Non-pigmented ciliary epithelial cell (primary cell): Measurements from ENCODE around the gene RBM7.
A peak's percentile ranks its signal among the peaks of the same experiment; 100 is the strongest.

Experiments
- DNase-seq: peaks from one replicate; pipeline ENCODE4 v3.0.0-alpha.2; 2010; ENCODE audit warnings: low read depth

Gene RBM7

DNA sequence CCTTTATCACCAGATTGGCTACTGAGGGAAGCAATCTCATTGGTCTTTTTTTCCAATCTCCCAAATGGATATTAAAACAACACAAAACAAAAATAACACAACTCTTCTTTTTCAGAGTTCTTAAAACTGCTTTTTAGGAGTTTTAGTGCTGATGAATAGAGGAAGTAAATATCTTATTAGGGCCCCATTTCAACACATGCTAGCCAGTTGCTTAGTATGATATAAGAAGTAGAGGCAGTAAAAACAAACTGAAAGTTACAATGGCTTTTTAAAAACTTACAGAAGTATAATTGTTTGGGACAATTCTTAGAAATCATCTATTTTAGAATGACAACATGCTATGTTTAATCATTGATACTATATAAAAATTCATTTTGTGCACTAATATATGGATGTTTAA is 3.5 kb upstream of the RBM7 start:
- DNase-seq: no peak

DNA sequence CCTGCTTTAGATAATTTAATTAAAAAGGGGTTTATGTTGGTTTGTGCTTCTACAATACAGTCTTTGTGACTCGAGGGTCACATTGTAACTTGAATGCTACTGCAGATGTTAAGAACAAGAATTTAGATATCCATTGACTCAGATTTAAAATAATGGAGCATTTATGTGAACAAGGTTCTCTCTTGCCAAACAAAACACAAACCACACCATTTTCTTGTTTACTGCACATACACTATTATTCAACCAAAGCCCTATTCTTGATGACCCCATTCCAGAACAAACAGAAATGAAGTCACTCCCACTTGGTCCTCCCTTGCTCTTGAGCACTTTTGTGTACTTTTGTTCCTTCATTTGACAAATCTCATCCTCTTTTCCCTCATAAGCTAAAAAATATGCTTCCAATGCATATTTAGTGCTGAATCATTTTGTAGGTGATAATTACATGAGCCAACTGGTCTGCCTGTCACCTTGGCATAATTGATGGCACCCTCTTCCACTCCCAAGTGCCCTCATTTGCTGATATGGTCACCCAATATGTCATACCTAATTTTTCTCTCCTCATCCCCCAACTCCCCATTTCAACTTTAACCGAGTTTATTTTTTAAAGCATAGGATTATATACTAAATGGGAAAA is 3.0 kb upstream of the RBM7 start:
- no peak for DNase-seq

DNA sequence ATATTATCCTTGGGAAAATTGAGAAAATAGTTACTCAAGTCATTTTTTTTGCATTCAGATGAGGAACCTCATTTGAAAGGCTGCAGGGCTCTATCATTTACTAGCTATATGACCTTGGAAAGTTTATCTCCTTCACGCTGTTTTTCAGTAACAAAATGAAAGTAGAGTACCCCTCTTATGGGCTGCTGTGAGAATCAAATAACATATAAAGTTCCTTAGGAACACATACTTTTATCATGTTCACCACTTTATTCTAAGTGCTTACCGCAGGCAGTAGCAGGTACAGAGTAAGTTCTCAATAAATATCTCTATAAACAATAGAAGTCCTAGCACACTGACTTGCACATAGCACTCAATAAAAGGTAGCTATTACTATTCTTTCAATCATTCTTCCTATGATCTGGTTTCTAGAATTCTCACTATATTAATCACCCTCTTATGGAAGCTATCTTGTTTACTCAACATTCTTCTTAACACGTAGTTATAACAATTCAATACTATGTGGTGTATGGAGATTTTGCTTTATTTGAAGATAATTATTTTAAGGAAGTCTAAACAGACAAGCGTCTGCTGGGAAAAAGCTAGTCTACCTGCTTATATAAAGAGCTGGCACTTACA is 2.1 kb upstream of the RBM7 start:
- no peak for DNase-seq

DNA sequence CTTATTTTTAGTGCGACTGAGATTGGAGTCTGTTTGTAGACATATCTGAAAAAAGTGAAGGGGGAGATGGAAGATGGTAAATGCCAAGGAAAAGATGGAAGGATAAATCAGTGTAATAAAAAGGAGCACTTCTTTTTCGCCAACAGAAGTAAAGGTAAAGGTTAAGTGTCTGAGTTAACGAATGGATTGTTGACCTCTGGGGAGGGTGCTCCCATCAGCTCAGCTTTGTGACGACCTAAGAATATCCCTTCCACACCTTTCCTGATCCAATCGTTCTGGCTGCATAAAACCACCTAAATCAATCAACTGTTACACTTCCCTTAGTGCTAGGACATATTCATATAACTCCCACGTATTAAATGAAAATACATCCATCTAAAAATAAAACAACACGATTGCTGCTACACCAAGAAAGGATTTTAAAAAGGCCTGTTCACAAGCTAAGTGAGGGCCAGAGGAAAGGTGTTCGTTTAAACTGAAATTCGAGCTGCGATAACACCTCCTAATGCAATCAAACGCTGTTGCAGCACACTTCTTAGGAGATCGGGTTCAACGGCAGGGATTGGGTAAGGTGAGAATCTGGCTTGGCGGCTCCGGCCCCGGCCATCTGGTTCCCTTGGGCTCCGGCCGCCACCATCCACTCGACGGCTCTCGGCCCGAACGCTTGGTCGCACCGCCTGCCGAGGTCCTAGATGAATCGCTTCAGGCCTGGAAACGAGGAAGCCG is 813 bp upstream of the RBM7 start:
- DNase-seq: no peak

DNA sequence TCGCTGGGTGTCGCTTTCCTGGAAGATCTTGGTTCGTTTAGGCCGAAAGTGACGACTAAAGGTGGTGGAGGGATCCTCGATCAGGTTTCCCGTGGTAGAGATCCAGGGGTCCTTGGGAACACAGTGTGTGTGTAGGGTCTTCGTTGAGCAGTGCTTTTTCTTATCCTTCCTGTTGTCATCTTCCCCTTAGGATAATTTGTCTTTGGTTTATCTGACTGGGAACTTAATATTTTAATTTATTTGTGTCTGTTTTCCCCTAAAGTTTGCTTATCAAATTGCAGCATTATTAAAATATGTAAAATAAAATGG is 403 bp downstream of the RBM7 start:
- DNase-seq: no peak

DNA sequence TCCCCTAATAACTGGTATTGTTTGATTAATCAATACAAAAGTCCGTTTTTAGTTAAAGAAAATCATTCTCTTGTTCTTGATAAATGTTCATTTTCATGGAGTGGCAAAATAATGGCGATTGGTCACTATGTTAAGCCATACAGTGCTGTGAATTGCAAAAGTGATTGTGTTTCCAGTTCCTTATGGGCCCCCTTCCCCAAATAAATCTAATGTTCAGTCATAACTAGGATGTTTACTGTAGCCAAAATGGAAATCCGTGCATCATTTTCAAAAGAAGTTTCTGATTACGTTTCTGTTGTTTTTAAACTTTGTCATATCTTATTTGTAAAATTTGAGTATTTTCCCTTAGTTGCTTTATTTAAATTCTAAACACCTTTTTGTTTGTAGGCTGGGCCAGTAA is 845 bp downstream of the RBM7 start:
- no peak for DNase-seq

DNA sequence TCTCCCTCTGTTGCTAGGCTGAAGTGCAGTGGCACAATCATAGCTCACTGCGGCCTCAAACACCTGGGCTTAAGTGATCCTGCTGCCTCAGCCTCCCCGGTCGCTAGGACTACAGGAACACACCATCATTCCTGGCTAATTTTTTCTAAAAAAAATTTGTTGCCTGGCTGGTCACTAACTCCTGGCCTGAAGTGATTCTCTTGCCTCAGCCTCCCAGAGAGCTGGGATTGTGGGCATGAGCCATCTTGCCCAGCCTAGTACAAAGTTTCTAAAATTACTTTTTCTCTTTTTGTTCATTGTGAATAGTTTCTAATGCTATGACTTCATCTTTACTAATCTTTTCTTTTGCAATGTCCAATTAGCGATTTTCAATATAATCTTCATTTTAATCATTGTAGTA is 12.5 kb downstream of the RBM7 start:
- DNase-seq: no peak

DNA sequence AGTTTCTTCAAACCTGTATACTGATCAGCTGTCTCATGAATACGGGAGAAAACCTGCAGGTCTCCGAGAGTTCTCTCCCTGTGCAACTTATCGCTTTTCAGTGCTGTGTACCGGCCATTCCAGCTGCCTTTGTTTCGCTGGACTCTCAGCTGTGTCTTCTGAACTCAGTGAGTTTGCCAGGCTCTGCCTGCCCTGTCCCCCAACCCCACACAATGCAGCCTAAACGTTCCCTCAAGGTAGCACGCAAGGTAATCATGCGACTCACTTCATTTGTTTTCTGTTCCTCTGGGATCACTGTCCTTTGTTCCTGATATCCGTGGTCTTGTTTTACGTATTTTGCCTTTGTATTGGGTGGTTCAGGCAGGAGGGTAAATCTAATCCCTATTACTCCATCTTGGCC is 13.5 kb downstream of the RBM7 start:
- no peak for DNase-seq

DNA sequence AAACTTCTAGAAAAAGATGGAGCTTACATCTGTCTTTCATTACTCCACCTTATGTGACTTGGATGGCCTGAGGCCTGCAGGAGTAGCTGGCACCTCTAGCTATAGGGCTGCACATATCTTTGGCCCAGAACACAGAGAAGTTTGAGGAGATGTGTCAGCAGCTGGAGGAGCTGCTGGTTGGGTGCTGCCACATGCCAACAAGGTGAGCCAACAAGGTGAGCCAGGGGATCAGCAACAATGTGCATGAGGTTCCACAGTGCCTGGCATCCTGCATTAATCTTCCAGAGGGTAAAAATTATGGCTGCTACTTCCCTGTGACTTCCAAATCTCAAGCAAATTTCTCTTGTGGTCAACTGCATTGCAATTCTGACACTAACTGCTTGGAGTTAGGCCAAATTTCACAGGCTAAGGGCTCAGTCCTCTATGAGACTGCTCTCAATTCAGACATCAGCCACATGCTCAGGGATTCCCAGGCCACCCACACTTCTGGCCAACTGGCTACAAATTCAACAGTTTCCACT is 16.0 kb downstream of the RBM7 start:
- DNase-seq: no peak

DNA sequence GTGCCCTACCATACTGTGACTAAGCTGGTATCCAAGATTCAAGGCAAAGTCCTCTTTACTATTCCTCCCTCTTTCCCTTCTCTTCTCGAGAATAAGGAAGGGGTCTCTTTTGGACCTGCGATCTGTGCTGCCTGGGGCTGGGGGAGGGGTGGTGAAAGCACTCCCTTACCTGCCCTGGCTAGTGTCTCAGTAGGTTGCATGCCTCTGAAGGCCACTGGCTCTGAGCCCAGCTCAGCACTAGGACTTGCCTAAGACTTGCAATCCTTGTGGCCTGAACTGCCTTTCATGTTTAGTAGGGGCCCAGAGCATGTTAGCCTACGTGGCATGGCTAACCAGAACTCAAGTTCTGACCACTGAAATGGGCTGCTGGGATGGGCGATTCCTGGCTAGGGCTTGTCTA is 25.8 kb downstream of the RBM7 start:
- DNase-seq: no peak

DNA sequence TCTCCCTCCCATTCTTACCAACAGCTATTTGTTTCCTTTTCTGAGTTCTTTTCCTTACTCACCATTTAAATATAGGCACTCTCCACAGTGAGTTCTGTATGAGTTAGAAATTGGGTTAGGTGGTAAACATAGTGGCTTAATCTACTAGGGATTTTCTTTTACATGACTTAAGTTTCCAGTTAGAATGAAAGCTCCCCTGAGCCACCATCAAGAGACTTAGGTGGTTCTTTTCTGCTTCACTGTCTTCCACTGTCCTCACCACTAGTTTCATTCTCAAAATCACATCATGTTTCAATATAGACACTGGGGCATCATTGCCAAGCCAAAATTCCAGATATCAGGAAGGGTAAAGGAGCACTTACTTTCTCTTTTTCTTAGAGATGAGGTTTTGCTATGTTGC is 29.8 kb downstream of the RBM7 start:
- no peak for DNase-seq

DNA sequence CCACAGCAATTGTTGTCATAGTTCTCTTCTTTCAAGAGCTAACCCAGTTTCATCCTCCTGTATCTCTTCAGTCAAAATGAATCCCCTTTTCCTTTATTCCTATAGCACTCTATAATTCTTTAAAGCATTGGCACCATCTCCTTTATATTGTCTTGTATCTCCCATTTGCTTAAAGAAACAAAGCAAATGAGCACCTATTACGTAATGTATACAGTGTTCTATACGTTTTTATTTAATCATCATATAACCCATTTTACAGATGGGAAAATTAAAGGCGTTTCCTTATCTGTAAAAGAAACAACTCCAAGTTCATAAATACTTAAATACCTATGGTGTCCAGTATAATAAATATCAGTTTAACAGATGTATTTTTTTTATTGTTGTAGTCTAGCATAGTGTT is 32.4 kb downstream of the RBM7 start:
- DNase-seq: no peak

DNA sequence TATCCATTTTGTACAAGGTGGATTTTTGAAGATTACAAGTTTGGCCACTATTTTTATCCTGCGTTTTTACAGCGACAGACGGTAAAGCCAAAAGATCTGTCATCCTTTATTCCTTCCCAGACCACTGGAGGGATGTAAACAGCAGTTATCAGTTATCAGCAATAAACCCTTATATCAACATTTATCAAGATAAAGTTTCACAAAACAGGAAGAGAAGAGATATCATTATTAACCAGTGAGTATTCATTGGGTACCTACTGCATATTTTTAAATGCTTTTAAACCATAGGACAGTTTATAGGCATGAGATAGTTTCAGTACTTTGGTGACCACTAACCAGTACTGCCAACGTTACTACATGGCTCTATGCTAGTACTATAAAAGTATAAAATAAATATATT is 32.9 kb downstream of the RBM7 start:
- no peak for DNase-seq

DNA sequence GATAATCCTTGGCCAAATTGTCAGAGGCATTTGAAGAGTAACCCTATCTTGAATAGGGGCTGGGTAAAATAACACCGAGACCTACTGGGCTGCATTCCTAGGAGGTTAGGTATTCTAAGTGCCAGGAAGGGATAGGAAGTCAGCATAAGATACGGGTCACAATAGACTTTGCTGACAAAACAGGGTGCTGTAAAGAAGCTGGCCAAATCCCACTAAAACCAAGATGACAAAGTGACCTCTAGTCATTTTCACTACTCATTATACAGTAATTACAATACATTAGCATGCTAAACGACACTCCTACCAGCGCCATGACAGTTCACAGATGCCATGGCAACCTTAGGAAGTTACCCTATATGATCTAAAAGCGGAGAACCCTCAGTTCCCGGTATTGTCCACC is 37.8 kb downstream of the RBM7 start:
- no peak for DNase-seq

DNA sequence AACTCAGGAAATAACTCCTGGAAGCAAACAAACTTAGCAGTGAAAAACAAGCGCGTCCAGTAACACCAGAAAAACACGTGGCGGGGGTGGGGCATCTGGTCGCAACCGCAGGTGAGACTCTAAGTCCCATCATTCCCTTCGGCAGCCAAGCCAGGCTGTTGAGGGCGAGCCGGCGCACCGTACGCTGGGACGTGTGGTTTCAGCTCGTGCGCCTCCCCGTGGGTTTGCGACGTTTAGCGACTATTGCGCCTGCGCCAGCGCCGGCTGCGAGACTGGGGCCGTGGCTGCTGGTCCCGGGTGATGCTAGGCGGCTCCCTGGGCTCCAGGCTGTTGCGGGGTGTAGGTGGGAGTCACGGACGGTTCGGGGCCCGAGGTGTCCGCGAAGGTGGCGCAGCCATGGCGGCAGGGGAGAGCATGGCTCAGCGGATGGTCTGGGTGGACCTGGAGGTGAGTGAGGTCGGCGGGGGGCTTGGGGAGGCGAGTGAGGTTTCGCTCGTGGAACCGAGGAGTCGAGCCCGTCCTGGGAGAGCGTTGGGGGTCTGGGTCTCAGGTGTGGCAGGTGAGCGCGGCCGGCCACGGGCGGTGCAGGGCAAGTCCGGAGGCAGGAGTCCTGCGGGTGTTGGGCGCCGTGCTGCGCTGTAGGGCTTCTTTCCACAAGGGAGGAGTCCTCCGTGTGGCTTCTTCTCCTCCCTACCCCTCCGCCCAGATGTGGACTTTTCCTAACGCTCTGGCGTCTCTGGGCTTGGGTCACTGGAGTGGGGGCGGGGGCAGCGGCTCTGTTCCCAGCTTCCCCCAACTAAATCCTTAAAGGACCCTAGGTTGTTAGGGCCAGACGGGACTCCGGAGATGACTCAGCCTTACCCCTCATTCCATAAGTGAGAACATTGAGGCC is 39.0 kb downstream of the RBM7 start, which contains the start of gene REXO2:
REXO2 (plus strand) TSS at position 239 of the 892 bp plus-strand sequence; CDS start at position 301, 62 bp downstream.
- peak; percentile 74 for DNase-seq

DNA sequence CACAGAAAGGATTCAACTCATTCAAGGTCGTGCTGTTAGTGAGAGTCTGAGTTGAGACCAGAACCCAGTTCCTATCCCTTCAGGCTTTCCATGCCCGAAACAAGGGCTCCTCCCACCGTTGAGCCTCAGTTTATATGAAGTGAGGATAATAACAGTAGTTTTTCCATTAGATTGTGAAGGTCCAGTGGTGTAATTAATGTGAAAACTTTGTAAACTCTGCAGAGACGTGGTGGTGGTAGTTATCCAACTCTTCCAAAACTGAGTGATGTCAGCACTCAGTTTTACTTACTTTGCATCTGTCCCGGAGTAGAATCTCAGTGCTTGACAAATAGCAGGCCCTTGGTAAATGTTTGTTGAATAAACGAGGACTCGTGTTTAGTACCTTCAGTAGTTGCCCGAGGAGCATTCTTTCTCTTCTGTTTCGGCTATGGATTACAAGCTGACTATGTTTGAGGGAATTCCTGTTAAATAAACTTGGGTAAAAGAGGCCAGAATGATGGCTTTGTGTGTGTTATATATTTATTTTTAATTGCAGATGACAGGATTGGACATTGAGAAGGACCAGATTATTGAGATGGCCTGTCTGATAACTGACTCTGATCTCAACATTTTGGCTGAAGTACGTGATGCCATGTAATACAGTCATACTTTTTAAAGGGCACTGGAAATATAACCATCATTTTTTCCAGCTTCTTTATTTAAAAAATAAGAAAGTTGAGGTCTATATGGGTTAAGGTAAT is 39.8 kb downstream of the RBM7 start:
- DNase-seq: no peak

DNA sequence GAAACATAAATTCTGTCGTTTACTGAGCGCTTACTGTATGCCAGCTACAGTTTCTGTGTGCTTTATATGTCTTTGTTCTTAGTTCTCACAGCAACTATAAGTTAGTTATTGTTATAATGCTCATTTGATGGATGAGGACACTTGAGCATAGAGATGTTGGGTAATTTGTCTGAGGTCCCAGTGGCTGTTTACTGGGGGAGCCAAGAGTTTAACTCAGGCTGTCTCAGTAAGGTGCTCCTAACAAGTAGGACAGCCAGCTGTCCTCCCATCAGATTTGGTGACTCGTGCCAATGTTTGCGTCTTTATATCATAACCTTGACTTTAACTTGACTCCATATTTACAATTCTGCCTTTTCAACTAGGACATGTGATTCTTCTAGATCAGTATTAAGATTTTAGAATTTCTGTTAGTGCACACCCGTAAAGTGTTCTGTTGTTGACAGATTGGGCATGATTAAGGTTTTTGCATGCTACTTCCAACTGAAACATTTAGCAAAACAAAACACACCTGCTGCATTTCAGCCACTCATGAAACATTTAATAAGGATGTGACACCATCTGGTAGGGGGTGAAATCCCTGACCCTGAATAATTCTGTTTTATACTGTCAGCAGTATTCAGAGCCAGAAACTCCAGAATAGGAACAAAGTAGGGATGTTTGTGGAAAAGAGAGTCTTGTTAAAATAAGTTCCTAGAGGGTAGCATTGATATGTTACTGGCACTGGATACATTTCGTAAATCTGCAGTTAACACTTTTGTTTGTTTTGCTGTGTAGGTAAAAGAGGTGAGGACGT is 40.7 kb downstream of the RBM7 start:
- no peak for DNase-seq

DNA sequence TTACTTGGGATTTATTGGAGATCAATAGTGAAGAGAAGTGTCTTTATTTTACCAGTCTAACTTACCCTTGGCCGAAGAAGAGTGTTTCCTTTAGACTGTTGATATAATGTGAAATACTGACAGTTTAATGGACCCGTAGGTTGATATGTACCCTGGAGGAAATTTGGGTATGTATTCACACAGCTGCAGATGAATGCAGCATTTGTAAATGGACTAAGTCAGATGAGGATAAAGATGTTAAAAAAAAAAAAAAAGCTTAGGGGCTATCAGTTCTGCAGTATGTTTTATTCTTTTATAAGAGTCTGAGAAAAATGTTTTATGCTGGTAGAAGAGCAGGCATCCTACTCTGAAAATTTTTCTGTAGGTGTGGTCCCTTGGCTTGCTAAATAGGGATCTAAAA is 41.5 kb downstream of the RBM7 start:
- no peak for DNase-seq

DNA sequence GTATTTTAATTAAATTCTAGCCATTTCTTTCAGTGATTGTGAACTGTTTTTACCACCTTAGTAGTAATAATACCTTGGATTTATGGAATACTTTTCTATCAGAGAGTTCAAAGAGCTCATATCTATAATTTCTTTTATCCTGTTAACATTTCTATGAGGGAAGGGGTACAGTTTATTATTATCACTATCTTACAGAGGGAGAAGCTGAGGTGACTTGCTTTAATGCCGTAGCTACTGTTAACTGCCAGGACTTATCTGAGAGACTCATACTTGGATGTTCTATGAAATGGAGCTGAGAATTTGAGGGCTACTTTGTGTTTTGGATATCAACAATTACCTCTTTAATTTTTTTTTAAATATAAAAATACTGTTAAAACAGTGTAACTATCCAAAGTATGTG is 42.1 kb downstream of the RBM7 start:
- no peak for DNase-seq

DNA sequence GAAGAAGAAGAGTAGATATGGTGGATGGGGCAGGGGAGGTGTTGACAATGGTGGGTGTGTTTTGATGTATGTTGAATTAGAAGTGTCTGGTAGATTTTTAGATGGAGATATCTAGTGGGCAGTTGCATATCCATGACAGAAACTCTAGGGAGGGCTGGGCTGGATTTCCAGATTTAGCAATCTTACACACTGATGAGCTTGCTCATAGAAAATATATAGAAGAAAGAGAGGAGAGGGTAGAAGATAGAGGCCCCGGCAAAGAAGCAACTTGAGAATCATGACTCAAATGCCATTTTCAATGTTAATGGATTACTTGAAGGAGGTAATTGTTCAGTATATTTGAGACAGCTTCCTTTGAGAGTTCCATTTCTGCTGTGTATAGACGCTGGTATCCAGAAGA is 47.0 kb downstream of the RBM7 start:
- no peak for DNase-seq

DNA sequence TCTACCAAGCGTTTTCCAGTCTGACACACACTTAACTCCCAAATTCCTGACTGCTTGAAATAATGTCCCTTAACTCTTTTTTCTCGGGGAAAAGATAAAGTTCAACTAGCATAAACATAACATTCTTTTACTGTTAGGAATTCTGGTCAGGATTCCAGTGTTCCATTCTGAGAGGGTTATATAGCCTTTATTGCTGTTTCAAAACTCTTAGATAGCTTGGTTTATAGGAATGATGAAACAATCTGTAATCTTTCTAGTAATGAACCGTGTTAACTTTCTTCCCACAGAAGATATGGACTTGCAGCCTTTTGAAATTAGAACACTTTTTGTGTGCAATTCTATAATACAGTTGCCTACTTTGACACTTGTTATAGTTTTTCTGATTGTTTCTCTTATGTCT is 47.4 kb downstream of the RBM7 start:
- no peak for DNase-seq
